Type B pancreatic cell (in vitro differentiated cells): Measurements from ENCODE around the gene NPC1L1. TPM values are rescaled to one million over a fixed set of nuclear protein-coding genes. Genes with fewer than 3 reads are reported as not detected.
"Not testable (repeated sequence)": the region's sequence is repeated elsewhere in the genome, so short reads cannot be mapped to it uniquely, and the experiment has no call there.

Experiments
- DNase-seq: peaks from one replicate; pipeline ENCODE4 v3.0.0; 2021; ENCODE audit warnings: mixed read lengths; ENCODE audit not compliant: unreplicated experiment; ENCODE audit errors: extremely low spot score
- H3K27ac Mint-ChIP-seq: 2 replicates; pipeline ENCODE4 v1.8.0; 2021; ENCODE audit warnings: mild to moderate bottlenecking, mixed read lengths
- H3K27me3 Mint-ChIP-seq: 2 replicates; pipeline ENCODE4 v1.8.0; 2021; ENCODE audit warnings: mixed read lengths
- H3K36me3 Mint-ChIP-seq: 2 replicates; pipeline ENCODE4 v1.8.0; 2021; ENCODE audit warnings: mixed read lengths
- H3K4me1 Mint-ChIP-seq: one replicate; pipeline ENCODE4 v1.8.0; 2021; ENCODE audit warnings: mixed read lengths; ENCODE audit not compliant: unreplicated experiment
- H3K4me3 Mint-ChIP-seq: 2 replicates; pipeline ENCODE4 v1.8.0; 2021; ENCODE audit warnings: mild to moderate bottlenecking, mixed read lengths
- H3K9me3 Mint-ChIP-seq: 2 replicates; pipeline ENCODE4 v1.8.0; 2021; ENCODE audit warnings: mixed read lengths
- CTCF ChIP-seq: fragments of 200-600 bp; sonication (generic); conservative IDR thresholded peaks from 2 replicates; pipeline ENCODE4 v1.5.0; 2021; ENCODE audit warnings: antibody characterized with exemption, mild to moderate bottlenecking
- total RNA-seq: library from RNA; stranded (reverse); gene quantifications from 2 replicates; pipeline ENCODE4 v1.2.1, GENCODE V29; 2021; ENCODE audit warnings: low replicate concordance

Gene NPC1L1
- total RNA-seq, 1 donor from 2014 or later, result 8.8 TPM

- no peaks in the 10 kb centered on the region for H3K9me3 Mint-ChIP-seq
- no peak for TF ChIP-seq CTCF
- no peak for DNase-seq
- peak overlapping the region; percentile 51 for H3K27ac Mint-ChIP-seq
- H3K4me1 Mint-ChIP-seq, result no peaks in the 10 kb centered on the region
- H3K27me3 Mint-ChIP-seq, result peaks cover 3% of the 10 kb centered on the region
- peaks cover 3% of the 10 kb centered on the region for H3K36me3 Mint-ChIP-seq
- H3K4me3 Mint-ChIP-seq, result no peak overlapping the region
Observed at GRCh38 chr7:44561962-44562621, 21.0 kb upstream of the NPC1L1 start.

- DNase-seq, result no peak
- TF ChIP-seq CTCF, result no peak
- Mint-ChIP-seq H3K4me1 (no peaks in the 10 kb centered on the region), H3K9me3 (no peaks in the 10 kb centered on the region), H3K27ac (no peak overlapping the region), H3K4me3 (no peak overlapping the region), H3K27me3 (peaks cover 3% of the 10 kb centered on the region), H3K36me3 (peaks cover 3% of the 10 kb centered on the region)
Observed at GRCh38 chr7:44561481-44561880, 20.4 kb upstream of the NPC1L1 start.

- no peak overlapping the region for H3K27ac Mint-ChIP-seq
- no peaks in the 10 kb centered on the region for H3K9me3 Mint-ChIP-seq
- H3K4me1 Mint-ChIP-seq, result no peaks in the 10 kb centered on the region
- no peak overlapping the region for H3K4me3 Mint-ChIP-seq
- H3K27me3 Mint-ChIP-seq, result peaks cover 3% of the 10 kb centered on the region
- no peak for DNase-seq
- no peak for TF ChIP-seq CTCF
- no peaks in the 10 kb centered on the region for H3K36me3 Mint-ChIP-seq
Observed at GRCh38 chr7:44559485-44559884, 18.4 kb upstream of the NPC1L1 start.

GRCh38 chr7:44557485-44557884 lies 16.4 kb upstream of the NPC1L1 start:
- H3K4me1 Mint-ChIP-seq, result no peaks in the 10 kb centered on the region
- TF ChIP-seq CTCF, result no peak
- H3K36me3 Mint-ChIP-seq, result no peaks in the 10 kb centered on the region
- H3K9me3 Mint-ChIP-seq, result no peaks in the 10 kb centered on the region
- no peak overlapping the region for H3K27ac Mint-ChIP-seq
- no peak for DNase-seq
- H3K27me3 Mint-ChIP-seq, result peaks cover 3% of the 10 kb centered on the region
- H3K4me3 Mint-ChIP-seq, result no peak overlapping the region

GRCh38 chr7:44555350-44555749 lies 14.2 kb upstream of the NPC1L1 start:
- H3K27ac Mint-ChIP-seq, result no peak overlapping the region
- no peaks in the 10 kb centered on the region for H3K4me1 Mint-ChIP-seq
- no peak overlapping the region for H3K4me3 Mint-ChIP-seq
- no peak for TF ChIP-seq CTCF
- no peak for DNase-seq
- no peaks in the 10 kb centered on the region for H3K9me3 Mint-ChIP-seq
- H3K36me3 Mint-ChIP-seq, result no peaks in the 10 kb centered on the region
- peaks cover 3% of the 10 kb centered on the region for H3K27me3 Mint-ChIP-seq

- H3K27ac Mint-ChIP-seq, H3K36me3 Mint-ChIP-seq, H3K4me3 Mint-ChIP-seq, H3K9me3 Mint-ChIP-seq, H3K4me1 Mint-ChIP-seq, DNase-seq: not testable (repeated sequence)
- peaks cover 17% of the 10 kb centered on the region for H3K27me3 Mint-ChIP-seq
Observed at GRCh38 chr7:44552473-44553005, 11.4 kb upstream of the NPC1L1 start.
